ENCODE measurements around the gene C3AR1.
A peak's percentile ranks its signal among the peaks of the same experiment; 100 is the strongest.
"Not testable (repeated sequence)": the region's sequence is repeated elsewhere in the genome, so short reads cannot be mapped to it uniquely, and the experiment has no call there.

C3AR1 gene

DNA sequence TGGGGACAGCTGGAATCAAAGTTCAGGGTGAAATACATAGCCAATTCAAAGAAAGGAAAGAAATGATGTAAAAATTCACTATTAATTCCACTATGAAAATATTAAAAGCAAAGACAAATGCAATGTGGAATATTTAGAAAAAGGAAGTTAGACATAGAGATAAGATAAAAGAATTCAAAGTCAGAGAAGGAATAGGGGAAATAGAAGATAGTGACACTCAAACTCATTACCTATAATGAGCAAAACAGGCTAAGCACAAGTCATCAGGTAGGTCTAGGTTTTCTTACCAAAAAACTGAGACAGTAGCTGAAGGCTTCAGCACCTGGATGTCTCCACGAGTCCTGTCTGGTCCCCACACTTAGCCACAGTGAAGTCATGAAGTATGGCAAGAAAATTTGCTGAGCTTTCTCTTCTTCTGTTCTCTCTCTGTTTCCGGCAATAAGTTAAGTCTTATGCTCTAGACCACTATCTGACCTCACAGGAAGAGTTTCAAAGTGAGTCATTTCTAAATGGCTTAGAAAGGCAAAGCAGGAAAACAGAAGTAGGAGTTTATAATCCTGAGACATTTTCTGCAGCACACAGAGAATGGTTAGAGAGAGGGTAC, at the start of gene C3AR1:
Gene C3AR1, minus strand, starts transcription at position 369 of the 604 bp plus-strand sequence. CDS start 6,174 bp downstream, outside the sequence.
- DNase-seq: peak; percentile 90

DNA sequence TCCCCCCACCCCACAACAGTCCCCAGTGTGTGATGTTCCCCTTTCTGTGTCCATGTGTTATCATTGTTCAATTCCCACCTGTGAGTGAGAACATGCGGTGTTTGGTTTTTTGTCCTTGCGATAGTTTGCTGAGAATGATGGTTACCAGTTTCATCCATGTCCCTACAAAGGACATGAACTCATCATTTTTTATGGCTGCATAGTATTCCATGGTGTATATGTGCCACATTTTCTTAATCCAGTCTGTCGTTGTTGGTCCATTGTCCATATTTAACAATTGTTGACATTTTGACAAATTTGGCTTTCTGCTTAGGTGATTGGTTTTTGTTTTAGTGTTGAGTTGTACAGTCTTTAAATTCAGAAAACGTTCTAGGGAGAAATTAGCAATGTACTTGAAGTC, 47.0 kb upstream of the C3AR1 start:
- not testable (repeated sequence) for DNase-seq

DNA sequence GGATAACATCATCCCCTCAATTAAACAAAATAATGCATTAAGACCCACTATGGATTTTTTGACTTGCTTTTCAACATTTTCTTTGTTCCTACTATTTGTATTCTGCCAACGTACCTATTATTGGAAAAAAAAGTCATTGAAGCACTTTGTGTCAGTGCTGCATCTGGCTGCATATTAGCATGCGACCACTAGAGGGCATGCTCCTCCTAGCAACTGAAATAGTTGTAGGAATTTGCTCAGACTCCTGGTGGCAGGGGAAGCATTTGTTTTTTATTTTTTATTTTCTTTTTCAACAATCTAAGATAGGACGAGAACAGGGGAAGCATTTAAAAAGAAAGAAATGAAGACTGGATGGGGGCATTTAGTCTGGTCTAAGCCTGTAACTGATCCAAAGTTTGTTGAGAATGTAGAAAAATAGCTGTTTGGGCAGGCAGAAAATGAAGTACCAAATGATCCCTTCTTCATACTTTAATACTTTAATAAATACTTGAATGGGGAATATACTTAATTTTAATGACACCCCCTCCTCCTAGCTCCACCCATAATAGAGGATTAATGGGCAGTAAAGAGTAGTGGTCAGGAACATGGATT, 42.7 kb upstream of the C3AR1 start:
- peak; percentile 86 for DNase-seq

DNA sequence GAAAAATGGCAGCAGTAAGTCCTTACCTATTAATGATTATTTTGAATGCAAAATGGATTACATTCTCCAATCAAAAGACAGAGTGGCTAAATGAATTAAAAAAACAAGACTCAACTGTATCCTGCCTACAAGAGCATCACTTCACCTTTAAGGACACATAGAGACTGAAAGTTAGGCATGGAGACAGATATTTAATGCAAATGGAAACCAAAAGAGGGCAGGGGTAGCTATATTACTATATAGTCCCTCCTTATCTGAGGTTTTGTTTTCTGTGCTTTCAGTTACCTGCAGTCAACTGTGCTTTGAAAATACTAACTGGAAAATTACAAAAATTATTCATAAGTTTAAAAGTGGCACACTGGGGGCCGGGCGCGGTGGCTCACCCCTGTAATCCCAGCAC, 33.1 kb upstream of the C3AR1 start:
- DNase-seq: no peak

DNA sequence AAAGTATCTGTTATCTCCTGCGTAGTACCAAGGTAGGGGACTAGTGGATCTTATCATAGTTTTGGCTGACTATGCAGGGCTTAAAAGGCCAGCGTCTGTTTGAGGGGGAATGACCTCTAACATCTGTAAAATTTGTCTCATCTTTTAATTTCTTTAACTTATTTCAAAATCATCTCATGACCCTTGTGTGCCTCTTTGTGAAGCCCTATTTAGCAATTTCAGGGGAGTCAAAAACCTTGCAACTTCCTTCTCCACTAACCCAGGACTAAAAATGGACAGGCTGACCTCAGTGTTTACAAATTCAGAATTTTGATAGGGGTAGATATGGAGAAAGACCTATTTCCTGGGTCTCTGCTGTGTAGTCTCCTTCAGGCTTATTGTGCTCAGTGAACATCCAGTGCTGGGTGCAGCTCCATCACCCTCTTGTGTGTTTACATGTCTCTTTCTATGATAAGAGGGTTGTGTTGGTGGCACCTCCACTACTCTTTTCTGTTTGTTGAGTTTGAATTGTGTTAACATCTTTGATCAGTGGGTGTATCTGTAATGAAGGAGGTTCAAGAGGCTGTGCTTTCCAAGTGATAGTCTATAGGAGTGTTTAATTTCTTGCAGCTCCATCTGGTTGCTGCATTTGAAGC, 30.2 kb upstream of the C3AR1 start:
- peak; percentile 31 for DNase-seq

DNA sequence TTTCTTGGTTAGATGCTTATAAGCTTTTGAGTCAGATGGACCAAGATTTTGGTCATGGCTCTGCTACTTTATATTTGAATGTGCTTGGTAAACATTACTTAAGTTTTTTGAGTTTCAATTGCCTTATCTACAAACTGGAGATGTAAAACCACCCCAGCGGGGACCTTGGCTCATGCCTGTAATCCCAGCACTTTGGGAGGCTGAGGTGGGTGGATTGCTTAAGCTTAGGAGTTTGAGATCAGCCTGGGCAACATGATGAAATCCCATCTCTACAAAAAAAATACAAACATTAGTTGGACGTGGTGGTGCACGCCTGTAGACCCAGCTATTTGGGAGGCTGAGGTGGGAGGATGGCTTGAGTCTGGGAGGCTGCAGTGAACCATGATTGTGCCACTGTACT, 27.1 kb upstream of the C3AR1 start:
- DNase-seq: no peak

DNA sequence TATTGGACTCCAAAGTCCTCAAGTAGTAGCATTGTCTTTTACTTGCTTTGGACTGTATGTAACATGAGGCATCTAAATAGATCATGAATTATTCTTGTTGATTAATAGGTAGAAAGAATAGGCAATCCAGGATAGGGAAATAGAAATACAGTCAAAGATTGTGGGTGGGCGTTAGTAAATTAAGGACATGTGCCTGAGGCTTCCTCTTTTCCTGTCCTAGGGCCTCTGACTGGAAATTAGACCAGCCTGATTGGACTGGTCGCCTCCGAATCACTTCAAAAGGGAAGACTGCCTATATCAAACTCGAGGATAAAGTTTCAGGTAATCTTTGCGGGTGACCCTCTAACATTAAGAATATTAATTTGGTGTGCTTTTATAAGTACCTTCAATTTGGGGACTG, 23.6 kb upstream of the C3AR1 start:
- DNase-seq: peak; percentile 40

DNA sequence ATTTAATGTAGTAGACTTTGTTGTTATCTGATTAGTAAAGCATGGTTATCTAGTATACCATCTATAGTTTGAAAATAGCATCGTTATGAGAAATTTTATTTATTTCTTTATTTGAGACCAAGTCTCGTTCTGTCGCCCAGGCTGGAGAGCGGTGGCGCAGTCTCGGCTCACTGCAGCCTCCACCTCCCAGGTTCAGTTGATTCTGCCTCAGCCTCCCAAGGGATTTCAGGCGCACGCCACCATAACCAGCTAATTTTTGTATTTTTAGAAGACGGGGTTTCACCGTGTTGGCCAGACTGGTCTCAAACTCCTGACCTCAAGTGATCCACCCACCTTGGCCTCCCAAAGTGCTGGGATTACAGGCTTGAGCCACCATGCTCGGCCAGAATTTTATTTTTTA, 23.1 kb upstream of the C3AR1 start:
- not testable (repeated sequence) for DNase-seq

DNA sequence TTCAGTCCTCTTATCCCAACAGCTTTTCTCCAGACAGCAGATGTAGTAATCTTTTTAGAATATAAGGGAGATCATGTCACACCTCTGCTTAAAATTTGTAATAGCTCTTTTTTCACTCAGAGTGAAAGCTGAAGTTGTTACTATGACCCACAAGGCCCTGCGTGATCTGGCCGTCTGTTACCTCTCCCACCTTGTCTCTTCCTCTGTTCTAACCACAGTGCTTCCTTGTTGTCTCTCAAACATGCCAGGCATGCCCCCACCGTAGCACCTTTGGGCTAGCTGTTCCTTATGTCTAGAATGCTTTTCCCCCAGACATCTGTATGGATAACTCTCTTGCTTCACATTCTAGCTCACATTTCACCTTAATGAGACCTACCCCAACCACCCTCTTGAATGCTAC, 22.4 kb upstream of the C3AR1 start:
- no peak for DNase-seq

DNA sequence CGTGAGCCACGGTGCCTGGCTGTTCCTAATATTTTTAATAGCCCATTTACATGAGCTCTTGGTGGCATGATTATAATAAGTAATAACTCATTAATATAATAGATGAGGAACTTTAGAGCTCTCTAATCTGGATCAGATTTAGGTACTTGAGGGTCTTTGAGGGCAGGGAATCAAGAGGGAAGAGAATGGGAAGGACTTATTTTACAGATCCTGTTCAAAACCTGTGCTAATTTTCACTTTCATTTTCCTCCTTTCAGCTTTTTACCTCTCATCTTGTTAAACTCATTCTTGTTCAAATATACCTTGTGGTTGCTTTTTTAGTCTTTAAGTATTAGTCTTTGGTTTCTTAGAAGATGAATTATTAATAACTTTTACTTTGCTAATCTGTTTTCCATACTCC, 21.5 kb upstream of the C3AR1 start:
- DNase-seq: no peak

DNA sequence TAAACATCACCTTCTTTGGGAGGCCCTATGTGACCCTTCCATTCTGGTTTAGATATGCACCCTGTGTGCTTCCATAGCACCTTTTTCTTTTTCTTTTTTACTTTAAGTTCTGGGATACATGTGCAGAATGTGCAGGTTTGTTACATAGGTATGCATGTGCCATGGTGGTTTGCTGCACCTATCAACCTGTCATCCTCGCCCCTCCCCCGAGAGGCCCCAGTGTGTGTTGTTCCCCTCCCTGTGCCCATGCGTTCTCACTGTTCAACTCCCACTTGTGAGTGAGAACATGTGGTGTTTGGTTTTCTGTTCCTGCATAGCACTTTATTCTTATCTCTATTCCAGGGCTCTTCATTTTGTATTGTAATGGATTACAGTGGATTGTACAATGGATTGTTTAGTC, 18.2 kb upstream of the C3AR1 start:
- DNase-seq: not testable (repeated sequence)

DNA sequence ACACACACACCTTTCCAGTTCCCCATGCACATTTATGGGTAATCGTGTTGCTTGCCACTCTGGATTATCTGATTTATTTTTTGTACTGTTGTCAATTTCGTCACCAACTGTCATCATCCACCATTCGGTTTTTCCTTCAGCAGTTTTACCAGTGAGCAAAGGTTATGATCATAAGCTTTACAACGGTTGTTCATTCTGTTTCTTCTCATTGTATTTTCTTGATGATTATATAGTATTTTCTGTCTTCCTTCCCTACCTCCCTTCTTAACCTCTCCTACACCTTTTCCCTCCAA, 16.6 kb upstream of the C3AR1 start:
- no peak for DNase-seq

DNA sequence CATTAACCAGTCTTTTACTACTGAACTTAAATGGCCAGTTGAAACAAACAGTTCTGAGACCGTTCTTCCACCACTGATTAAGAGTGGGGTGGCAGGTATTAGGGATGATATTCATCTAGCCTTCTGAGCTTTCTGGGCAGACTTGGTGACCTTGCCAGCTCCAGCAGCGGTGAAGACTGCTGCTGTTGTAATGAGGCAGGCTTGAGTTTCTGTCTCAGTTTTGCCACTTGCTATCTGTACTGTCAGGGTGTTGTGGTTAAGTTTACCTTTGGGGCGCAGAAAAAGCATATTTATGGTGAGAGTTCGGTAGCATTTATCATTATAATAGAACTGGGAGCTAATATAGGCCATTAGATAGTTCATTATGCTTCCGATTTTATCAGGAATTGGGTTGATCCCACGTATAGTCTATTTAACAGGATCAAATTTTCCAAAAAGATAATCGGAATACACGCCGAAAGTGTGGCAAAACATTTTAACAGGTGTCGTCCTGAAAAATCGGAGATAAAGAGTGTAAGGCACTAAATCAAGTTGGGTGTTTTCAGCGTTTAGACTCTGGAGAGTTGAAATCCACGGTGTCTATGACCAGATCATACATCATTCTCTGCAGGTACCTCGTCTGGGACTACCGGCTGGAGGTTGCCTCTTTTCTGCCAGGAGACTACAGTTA, 15.2 kb upstream of the C3AR1 start:
- peak; percentile 28 for DNase-seq

DNA sequence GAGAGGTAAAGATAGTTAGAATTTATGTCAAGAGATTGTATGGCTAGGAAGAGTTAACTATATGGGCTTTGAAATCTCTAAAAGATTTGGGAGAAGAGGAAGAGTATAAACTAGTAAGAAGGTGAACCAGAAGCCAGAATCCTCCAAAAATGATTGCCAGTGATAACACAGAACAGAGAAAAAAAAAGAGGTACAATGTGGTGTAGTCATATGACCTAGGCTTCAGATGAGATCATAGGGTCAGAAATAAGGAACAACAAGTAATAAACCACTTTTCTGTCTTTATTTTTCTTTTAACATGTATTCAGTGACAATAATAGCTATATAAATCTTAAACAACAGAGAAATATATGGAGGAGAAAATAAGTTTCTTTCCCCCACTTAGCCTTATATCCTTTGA, 14.0 kb upstream of the C3AR1 start:
- DNase-seq: peak; percentile 65

DNA sequence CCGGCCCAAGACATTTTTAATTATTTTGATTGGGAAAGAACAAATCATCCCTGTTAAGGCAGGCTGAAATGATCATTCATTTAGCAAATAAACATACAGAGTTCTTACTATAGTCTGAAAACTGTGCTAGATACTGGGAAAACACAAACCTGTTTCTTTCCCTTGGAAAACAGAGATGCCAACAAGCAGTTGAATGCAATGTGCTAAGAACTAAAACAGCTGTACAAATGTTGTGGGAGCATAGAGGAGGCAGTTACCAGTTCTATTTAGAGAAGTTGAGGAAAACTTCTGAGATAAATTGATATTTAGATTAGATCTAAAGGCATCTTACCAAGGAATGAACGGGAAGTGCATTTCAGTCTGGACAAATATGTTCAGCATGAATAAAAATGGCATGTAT, 12.8 kb upstream of the C3AR1 start:
- DNase-seq: no peak

DNA sequence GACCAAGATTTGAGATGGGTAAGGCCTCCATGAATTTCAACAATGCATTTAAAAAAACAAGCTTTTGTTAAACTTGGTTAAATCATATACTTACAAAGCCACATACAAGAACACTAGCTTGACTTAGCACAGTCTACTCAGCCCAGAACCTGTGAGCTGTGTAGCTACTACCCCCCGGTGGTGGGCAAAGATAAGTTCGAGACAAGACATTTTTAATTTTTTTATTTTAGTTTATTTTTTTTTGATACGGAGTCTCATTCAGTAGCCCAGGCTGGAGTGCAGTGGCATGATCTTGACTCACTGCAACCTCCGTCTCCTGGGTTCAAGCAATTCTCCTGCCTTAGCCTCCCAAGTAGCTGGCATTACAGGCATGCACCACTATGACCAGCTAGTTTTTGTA, 12.2 kb upstream of the C3AR1 start:
- peak; percentile 62 for DNase-seq

DNA sequence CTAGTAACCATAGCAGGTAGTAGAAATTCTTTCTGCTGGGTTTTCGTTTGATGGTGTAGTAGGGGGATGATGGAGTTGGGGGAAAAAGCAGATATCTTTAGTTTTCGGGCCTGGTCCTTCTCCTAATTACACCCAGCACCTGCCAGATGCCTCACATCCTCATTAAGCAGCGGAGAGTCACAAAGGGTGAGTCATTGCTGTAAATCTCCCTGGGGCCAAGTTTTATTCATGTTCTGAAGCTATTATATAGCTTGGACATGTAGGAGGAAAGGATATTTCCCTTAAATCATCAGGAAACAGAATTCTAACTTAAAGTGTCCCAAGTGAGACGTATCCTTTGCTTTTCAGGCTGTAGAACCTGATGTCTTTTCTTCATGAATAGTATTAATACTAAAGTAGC, 11.0 kb upstream of the C3AR1 start:
- DNase-seq: peak; percentile 49

DNA sequence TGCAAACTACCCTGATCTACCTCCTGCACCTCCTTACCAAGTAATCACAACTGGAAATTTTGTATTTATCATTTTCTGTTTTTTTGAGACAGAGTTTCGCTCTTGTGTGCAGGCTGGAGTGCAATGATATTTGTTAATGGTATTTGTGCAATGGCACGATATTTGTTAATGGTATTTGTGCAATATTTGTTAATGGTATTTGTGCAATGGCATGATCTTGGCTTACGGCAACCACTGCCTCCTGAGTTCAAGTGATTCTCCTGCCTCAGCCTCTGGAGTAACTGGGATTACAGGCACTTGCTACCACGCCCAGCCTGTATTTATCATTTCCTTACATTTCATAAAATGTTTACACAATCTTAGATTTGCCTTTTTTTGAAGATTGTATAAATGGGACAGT, 10.2 kb upstream of the C3AR1 start:
- DNase-seq: peak; percentile 26

DNA sequence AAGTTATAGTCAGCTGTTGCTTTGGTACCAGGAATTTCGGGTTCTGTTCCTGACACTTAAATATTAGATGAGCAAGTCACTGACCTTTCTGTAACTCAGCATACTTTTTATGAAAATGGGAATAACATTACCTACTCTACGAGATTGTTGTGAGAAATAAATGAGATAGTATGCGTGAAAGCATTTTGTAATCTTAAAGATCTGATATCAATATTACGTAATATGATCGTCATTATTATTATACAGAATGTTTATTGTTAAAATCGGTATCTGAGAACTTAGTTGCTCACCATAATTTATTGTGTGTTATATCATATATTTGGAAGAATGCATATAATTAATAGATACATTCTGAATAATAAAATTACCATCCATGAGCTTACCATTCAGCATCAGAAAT, 9.8 kb upstream of the C3AR1 start:
- no peak for DNase-seq

DNA sequence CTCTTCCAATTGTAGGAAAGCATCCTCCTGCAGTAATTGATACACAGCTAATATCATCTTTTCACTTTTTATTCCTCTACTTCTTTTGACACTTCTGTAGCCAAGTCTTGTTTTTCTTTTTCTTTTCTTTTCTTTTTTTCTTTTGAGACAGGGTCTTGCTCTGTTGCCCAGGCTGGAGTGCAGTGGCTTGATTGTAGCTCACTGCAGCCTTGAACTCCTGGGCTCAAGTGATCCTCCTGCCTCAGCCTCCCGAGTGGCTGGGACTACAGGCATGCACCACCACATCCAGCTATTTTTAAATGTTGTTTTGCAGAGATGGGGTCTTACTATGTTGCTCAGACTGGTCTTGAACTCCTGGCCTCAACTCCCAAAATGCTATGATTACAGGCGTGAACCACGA, 5.7 kb upstream of the C3AR1 start:
- not testable (repeated sequence) for DNase-seq

DNA sequence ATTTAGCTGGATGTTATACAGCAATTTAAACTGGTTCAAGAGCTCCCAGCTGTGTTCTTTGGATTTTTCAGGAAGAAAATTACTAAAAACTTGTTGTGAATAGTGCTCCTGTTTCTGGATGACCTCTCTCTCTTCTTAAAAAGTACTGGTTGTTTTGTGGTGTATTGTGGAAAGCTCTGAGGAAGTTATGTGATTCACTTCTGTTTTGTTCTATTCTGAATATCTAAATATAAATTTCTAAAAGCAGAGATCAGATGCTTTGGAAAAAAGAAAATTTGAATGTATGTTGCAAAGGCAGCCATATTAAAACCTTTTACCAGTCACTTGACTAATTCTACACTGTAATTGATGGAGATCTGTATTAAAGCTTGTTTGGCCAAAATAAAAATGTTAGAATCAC, 3.4 kb upstream of the C3AR1 start:
- DNase-seq: no peak

DNA sequence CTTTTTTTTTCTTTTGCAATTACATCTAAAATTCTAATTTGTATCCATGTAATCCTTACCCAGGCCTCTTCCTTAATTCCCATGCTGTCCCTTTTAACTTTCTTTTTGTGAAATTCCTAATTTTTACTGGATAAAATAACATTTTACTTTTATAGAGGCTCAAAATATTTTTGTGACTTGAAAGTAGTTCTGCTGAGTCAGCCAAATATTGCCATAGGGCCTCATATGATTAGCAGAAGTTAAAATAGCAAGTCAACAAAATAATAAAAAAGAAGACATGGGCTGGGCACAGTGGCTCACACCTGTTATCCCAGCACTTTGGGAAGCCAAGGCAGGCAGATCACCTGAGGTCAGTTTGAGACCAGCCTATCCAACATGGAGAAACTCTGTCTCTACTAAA, 2.0 kb downstream of the C3AR1 start:
- DNase-seq: no peak

DNA sequence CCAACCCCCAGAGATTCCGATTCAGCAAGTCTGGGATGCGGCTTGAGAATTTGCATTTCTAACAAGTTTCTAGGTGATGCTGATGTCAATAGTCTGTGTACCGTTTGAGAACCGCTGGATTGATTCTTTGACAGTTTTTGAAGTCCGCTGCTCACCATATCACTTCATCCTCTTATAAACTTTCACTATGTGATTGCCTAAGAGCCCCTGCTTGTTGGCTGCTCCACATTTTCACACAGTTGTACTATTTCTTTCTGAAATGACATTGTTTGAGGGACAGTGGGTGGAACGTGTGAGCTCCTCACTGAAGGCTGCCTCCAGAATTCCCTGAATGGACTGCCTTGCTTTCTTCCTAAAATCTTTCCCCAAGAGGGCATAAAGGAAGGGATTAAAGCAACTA, 7.7 kb downstream of the C3AR1 start:
- peak; percentile 48 for DNase-seq

DNA sequence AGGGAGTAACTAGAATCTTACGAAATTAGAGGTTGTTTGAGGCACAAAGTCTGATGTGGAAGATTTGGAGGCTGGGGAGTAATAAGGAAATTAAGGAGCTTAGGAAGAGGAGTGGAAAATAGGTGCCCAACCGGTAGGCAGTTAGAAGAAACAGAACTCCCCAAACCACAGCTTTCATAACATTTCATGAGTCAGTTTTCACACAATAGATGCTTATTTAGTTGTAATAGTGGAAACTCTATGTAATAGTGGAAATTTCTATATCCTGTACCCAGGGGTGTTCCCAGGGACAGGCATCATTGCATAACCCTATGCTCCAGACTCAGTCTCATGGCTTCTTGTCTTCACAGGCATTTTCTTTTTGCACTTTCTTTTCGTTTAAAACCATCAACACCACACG, 8.3 kb downstream of the C3AR1 start:
- peak; percentile 96 for DNase-seq

Data from suppressor macrophage treated with lipopolysaccharide for 4 hours (primary cell).